HepG2 (cell line): ENCODE measurements around the gene GPR25. TPM values are rescaled to one million over a fixed set of nuclear protein-coding genes. Genes with fewer than 3 reads are reported as not detected.
A peak's percentile ranks its signal among the peaks of the same experiment; 100 is the strongest.

ENCODE experiments used
- CENPX ChIP-seq: sonication (generic); formaldehyde crosslinking; IDR thresholded peaks from 2 replicates; pipeline ENCODE4 v1.9.0; 2021; ENCODE audit warnings: mild to moderate bottlenecking, missing genetic modification reagents, moderate library complexity
- CREB1 ChIP-seq, 2 experiments: fragments of 450-650 bp in 1 of 2; IDR thresholded peaks; 2 replicates each; pipeline ENCODE4 v1.6.1; 2016 to 2017; ENCODE audit warnings: control low read depth in 1 of 2, mild to moderate bottlenecking in 1 of 2, missing compliant biosample characterization in 1 of 2, missing genetic modification characterization in 1 of 2
- KAT7 ChIP-seq: IDR thresholded peaks from 2 replicates; pipeline ENCODE4 v1.6.1; 2018; ENCODE audit warnings: borderline replicate concordance, missing compliant biosample characterization
- KMT2A ChIP-seq: sonication (generic); formaldehyde crosslinking; IDR thresholded peaks from 2 replicates; pipeline ENCODE4 v1.4.0; 2020; ENCODE audit warnings: missing genetic modification reagents
- MTA3 ChIP-seq: sonication (generic); formaldehyde crosslinking; IDR thresholded peaks from 2 replicates; pipeline ENCODE4 v1.4.0; 2020; ENCODE audit warnings: missing genetic modification reagents
- NFKB2 ChIP-seq: sonication (generic); formaldehyde crosslinking; IDR thresholded peaks from 2 replicates; pipeline ENCODE4 v1.4.0; 2020; ENCODE audit warnings: missing genetic modification reagents, borderline replicate concordance
- NONO ChIP-seq, 2 experiments: fragments of 450-650 bp in 1 of 2; sonication (generic) in 1 of 2; formaldehyde crosslinking in 1 of 2; IDR thresholded peaks in 1 of 2; conservative IDR thresholded peaks in 1 of 2; 2 replicates each; pipeline versions ENCODE4 v1.6.1 to v1.8.0; 2017 to 2022; ENCODE audit warnings: mild to moderate bottlenecking in 1 of 2, missing genetic modification reagents in 1 of 2, moderate library complexity in 1 of 2
- RBFOX2 ChIP-seq: fragments of 200-400 bp; formaldehyde crosslinking; IDR thresholded peaks from 2 replicates; pipeline ENCODE4 v1.6.1; 2017; ENCODE audit warnings: low read depth, mild to moderate bottlenecking, low read length
- RELA ChIP-seq: sonication (generic); formaldehyde crosslinking; IDR thresholded peaks from 2 replicates; pipeline ENCODE4 v1.4.0; 2020; ENCODE audit warnings: missing genetic modification reagents
- SMAD1 ChIP-seq: sonication (generic); formaldehyde crosslinking; IDR thresholded peaks from 2 replicates; pipeline ENCODE4 v1.4.0; 2020; ENCODE audit warnings: missing genetic modification reagents, low read depth, mild to moderate bottlenecking, borderline replicate concordance
- YEATS2 ChIP-seq: sonication (generic); formaldehyde crosslinking; IDR thresholded peaks from 2 replicates; pipeline ENCODE4 v1.4.0; 2020; ENCODE audit warnings: missing genetic modification reagents, borderline replicate concordance
- YY1 ChIP-seq: IDR thresholded peaks from 2 replicates; pipeline ENCODE4 v1.6.1; 2011; ENCODE audit warnings: low read length, low read depth, moderate library complexity, mild to moderate bottlenecking; ENCODE audit not compliant: insufficient read depth, insufficient replicate concordance
- ZFP82 ChIP-seq: sonication (generic); formaldehyde crosslinking; IDR thresholded peaks from 2 replicates; pipeline ENCODE4 v1.5.1; 2020; ENCODE audit warnings: mild to moderate bottlenecking, missing genetic modification reagents, borderline replicate concordance
- ZNF350 ChIP-seq: sonication (generic); formaldehyde crosslinking; IDR thresholded peaks from 2 replicates; pipeline ENCODE4 v1.4.0; 2020; ENCODE audit warnings: mild to moderate bottlenecking, low read depth, missing genetic modification reagents, borderline replicate concordance
- ZNF503 ChIP-seq: sonication (generic); formaldehyde crosslinking; IDR thresholded peaks from 2 replicates; pipeline ENCODE4 v1.4.0; 2020; ENCODE audit warnings: missing genetic modification reagents
- ZNF564 ChIP-seq: sonication (generic); formaldehyde crosslinking; IDR thresholded peaks from 2 replicates; pipeline ENCODE4 v1.8.1; 2023; ENCODE audit warnings: mild to moderate bottlenecking, missing genetic modification reagents
- ZNF614 ChIP-seq: IDR thresholded peaks from 2 replicates; pipeline ENCODE4 v1.6.1; 2018; ENCODE audit warnings: missing biosample characterization, missing genetic modification reagents, inconsistent platforms, borderline replicate concordance
- ZSCAN31 ChIP-seq: sonication (generic); formaldehyde crosslinking; IDR thresholded peaks from 2 replicates; pipeline ENCODE4 v1.5.0; 2020; ENCODE audit warnings: low read depth, mild to moderate bottlenecking, missing genetic modification reagents
- polyA plus RNA-seq, 8 experiments: library from polyadenylated mRNA; depleted of rRNA in 3 of 8; stranded (reverse) in 7 of 8; unstranded in 1 of 8; fragments of >200 nt; fragmentation: Illumina TruSeq in 4 of 8; extraction: Trizol in 4 of 8; gene quantifications; 2 replicates each; pipeline versions ENCODE4 v1.2.1 to v1.2.3, GENCODE V29; 2011 to 2016; ENCODE audit warnings: low read depth in 4 of 8, missing spikeins in 1 of 8, mixed read lengths in 1 of 8; ENCODE audit not compliant: insufficient read depth in 1 of 8
- total RNA-seq, 5 experiments: library from RNA; depleted of rRNA; stranded (reverse); fragments of >200 nt; fragmentation: Illumina TruSeq; extraction: Trizol; gene quantifications; 2 replicates each; pipeline ENCODE4 v1.2.3, GENCODE V29; 2016; ENCODE audit warnings: low read depth in 1 of 5
- TF ChIP-seq, protein P1 (sequence below): sonication (generic); formaldehyde crosslinking; IDR thresholded peaks from 2 replicates; pipeline ENCODE4 v1.4.0; 2020; ENCODE audit warnings: missing genetic modification reagents, borderline replicate concordance
- TF ChIP-seq, protein P2 (sequence below): sonication (generic); formaldehyde crosslinking; conservative IDR thresholded peaks from 2 replicates; pipeline ENCODE4 v1.4.0; 2020; ENCODE audit warnings: missing genetic modification reagents

Gene GPR25
- total and polyA plus RNA-seq, 2 of the 13 experiments (the other 11 are each of a cell fraction or from before 2014, with no cell fraction given), result not detected

DNA sequence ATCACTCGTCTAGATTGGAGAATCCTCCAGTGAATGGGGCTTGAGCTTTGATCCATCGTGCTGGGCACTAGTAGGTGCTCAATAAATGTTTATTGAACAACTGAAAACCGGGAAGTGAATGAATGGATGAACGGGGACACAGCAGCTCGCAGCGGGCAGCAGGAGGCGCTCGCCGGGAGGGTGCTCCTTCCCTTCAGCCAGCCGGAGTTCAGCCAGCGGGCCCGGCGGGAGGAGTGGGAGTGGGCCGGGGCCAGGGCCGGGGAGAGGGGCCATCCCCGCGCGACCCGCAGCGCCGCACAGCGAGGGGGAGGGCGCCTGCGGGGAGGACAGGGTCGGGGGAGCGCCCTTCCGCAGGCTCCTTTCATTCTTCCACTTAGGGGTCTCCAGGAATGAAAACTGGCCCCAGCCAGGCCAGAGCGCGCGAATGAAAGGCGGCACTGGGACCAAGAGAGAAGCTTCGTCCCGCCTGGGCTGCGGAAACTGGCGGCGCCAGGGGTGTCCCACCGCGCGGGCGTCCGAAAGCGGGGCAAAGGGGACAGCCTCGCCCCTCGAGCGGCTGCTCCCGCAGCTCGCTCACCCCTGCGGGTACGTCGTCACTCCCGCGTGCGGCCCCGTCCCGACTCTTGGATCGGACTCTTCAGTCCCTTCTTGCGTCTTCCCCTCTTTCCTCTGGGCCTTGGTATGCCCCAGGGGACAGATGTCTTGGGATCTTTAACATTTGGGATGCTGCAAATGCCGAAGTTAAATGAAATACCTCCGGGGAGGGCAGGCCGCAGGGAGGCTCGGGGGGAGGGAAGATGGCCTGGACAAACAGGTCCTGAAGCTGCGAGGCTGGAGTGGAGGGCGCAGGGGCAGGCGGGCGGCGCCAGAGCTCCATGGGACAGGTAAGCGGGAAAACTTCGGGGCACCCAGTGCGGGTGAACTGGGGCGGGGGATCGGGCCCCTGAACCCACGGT lies 18.3 kb downstream of the GPR25 start (continued):
- TF ChIP-seq YY1 (peak; percentile 28), ZFP82 (CRISPR knock-in tag) (peak; percentile 68; the same call in 1 of the 2 replicates), RBFOX2 (peak; percentile 84), ZNF614 (0 out of 2 replicates have a peak, but pooled peaks have one; percentile 17), KAT7 (CRISPR knock-in tag) (peak; percentile 22; the same call in 1 of the 2 replicates), CREB1 (IDR thresholded peaks at IDR 0.05) (no peak), CREB1 (CRISPR knock-in tag; IDR thresholded peaks at IDR 0.05) (no peak), MTA3 (CRISPR knock-in tag) (no peak), NONO (IDR thresholded peaks at IDR 0.05) (no peak), NONO (CRISPR knock-in tag; conservative IDR thresholded peaks at IDR 0.05) (peak; percentile 60), CENPX (no peak), ZNF350 (CRISPR knock-in tag) (peak; percentile 75; the same call in 1 of the 2 replicates), ZNF564 (CRISPR knock-in tag) (peak; percentile 47; the same call in 1 of the 2 replicates), YEATS2 (CRISPR knock-in tag) (no peak), KMT2A (CRISPR knock-in tag) (peak; percentile 24; the same call in 1 of the 2 replicates), ZSCAN31 (peak; percentile 63; the same call in 1 of the 2 replicates), ZNF503 (CRISPR knock-in tag) (peak; percentile 11; the same call in 1 of the 2 replicates), RELA (CRISPR knock-in tag) (no peak; the same call in 1 of the 2 replicates), NFKB2 (CRISPR knock-in tag) (peak; percentile 54; the same call in 1 of the 2 replicates), SMAD1 (no peak)
- TF ChIP-seq, protein P1, sequence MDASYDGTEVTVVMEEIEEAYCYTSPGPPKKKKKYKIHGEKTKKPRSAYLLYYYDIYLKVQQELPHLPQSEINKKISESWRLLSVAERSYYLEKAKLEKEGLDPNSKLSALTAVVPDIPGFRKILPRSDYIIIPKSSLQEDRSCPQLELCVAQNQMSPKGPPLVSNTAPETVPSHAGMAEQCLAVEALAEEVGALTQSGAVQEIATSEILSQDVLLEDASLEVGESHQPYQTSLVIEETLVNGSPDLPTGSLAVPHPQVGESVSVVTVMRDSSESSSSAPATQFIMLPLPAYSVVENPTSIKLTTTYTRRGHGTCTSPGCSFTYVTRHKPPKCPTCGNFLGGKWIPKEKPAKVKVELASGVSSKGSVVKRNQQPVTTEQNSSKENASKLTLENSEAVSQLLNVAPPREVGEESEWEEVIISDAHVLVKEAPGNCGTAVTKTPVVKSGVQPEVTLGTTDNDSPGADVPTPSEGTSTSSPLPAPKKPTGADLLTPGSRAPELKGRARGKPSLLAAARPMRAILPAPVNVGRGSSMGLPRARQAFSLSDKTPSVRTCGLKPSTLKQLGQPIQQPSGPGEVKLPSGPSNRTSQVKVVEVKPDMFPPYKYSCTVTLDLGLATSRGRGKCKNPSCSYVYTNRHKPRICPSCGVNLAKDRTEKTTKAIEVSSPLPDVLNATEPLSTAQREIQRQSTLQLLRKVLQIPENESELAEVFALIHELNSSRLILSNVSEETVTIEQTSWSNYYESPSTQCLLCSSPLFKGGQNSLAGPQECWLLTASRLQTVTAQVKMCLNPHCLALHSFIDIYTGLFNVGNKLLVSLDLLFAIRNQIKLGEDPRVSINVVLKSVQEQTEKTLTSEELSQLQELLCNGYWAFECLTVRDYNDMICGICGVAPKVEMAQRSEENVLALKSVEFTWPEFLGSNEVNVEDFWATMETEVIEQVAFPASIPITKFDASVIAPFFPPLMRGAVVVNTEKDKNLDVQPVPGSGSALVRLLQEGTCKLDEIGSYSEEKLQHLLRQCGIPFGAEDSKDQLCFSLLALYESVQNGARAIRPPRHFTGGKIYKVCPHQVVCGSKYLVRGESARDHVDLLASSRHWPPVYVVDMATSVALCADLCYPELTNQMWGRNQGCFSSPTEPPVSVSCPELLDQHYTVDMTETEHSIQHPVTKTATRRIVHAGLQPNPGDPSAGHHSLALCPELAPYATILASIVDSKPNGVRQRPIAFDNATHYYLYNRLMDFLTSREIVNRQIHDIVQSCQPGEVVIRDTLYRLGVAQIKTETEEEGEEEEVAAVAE (CRISPR knock-in tag), result peak; percentile 15; the same call in 1 of the 2 replicates
- TF ChIP-seq, protein P2, sequence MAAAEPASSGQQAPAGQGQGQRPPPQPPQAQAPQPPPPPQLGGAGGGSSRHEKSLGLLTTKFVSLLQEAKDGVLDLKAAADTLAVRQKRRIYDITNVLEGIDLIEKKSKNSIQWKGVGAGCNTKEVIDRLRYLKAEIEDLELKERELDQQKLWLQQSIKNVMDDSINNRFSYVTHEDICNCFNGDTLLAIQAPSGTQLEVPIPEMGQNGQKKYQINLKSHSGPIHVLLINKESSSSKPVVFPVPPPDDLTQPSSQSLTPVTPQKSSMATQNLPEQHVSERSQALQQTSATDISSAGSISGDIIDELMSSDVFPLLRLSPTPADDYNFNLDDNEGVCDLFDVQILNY, result peak; percentile 42; the same call in 1 of the 2 replicates
